HEK293 (cell line): ENCODE data around the gene ARID5A.
A peak's percentile ranks its signal among the peaks of the same experiment; 100 is the strongest.

Experiments
- CTCF ChIA-PET: fragments of 350-600 bp; formaldehyde crosslinking; extraction: SDS; loops from one replicate; lab custom pipeline; 2021; ENCODE audit warnings: antibody characterized with exemption; lab: Yijun Ruan, JAX
- POLR2A ChIA-PET: fragments of 300-600 bp; formaldehyde crosslinking; extraction: SDS; loops from one replicate; lab custom pipeline; 2020; ENCODE audit warnings: antibody characterized with exemption, inconsistent platforms; lab: Yijun Ruan, JAX
- H3K27ac ChIP-seq: fragments of 200-500 bp; sonication (Bioruptor generic); 2 replicates; pipeline ENCODE4 v1.5.1; 2014; ENCODE audit warnings: low read depth, low read length, control low read depth, inconsistent platforms; ENCODE audit errors: extremely low read depth
- H3K36me3 ChIP-seq, 2 experiments: fragments of 200-500 bp in 1 of 2; sonication (Bioruptor generic) in 1 of 2; 1 replicate in 1 of 2; 2 replicates in 1 of 2; pipeline ENCODE4 v1.5.1; 2014 to 2017; ENCODE audit warnings: inconsistent platforms in 2 of 2, low read length in 2 of 2; ENCODE audit not compliant: control insufficient read depth in 2 of 2, insufficient read depth in 1 of 2
- H3K4me1 ChIP-seq: fragments of 200-500 bp; sonication (Bioruptor generic); 2 replicates; pipeline ENCODE4 v1.5.1; 2014; ENCODE audit warnings: mild to moderate bottlenecking, low read length, inconsistent platforms; ENCODE audit not compliant: control insufficient read depth, insufficient read depth
- H3K4me3 ChIP-seq: 2 replicates; pipeline ENCODE4 v1.5.1; 2011; ENCODE audit warnings: low read depth, mild to moderate bottlenecking, control low read depth, low read length, moderate library complexity
- H3K9me3 ChIP-seq: fragments of 200-500 bp; sonication (Bioruptor generic); 2 replicates; pipeline ENCODE4 v1.5.1; 2014; ENCODE audit warnings: low read depth, low read length, inconsistent platforms; ENCODE audit not compliant: control insufficient read depth, insufficient read depth
- AEBP2 ChIP-seq: fragments of 450-650 bp; formaldehyde crosslinking; IDR thresholded peaks from 2 replicates; pipeline ENCODE4 v1.5.1; 2016; ENCODE audit warnings: missing biosample characterization, missing genetic modification characterization, borderline replicate concordance
- GLIS1 ChIP-seq: fragments of 450-650 bp; formaldehyde crosslinking; IDR thresholded peaks from 2 replicates; pipeline ENCODE4 v1.5.1; 2016; ENCODE audit warnings: missing biosample characterization, missing genetic modification characterization
- HIC1 ChIP-seq: fragments of 450-650 bp; formaldehyde crosslinking; IDR thresholded peaks from 2 replicates; pipeline ENCODE4 v1.5.1; 2016; ENCODE audit warnings: missing biosample characterization, missing genetic modification characterization
- INSM2 ChIP-seq: fragments of 450-650 bp; formaldehyde crosslinking; IDR thresholded peaks from 2 replicates; pipeline ENCODE4 v1.5.1; 2016; ENCODE audit warnings: missing biosample characterization, missing genetic modification characterization
- KLF1 ChIP-seq: fragments of 450-650 bp; formaldehyde crosslinking; IDR thresholded peaks from 2 replicates; pipeline ENCODE4 v1.5.1; 2016; ENCODE audit warnings: missing biosample characterization, missing genetic modification characterization
- KLF10 ChIP-seq: fragments of 450-650 bp; IDR thresholded peaks from 2 replicates; pipeline ENCODE4 v1.5.1; 2018; ENCODE audit warnings: missing biosample characterization, mild to moderate bottlenecking, missing genetic modification characterization
- KLF16 ChIP-seq: fragments of 450-650 bp; formaldehyde crosslinking; IDR thresholded peaks from 2 replicates; pipeline ENCODE4 v1.5.1; 2017; ENCODE audit warnings: missing biosample characterization, missing genetic modification characterization
- SETDB1 ChIP-seq: IDR thresholded peaks from one replicate; pipeline ENCODE4 v1.6.1; 2017; ENCODE audit warnings: mild to moderate bottlenecking, low read length, moderate library complexity, mixed read lengths; ENCODE audit not compliant: insufficient read length
- SP2 ChIP-seq: fragments of 450-650 bp; formaldehyde crosslinking; IDR thresholded peaks from 2 replicates; pipeline ENCODE4 v1.5.1; 2016; ENCODE audit warnings: missing biosample characterization, missing genetic modification characterization
- ZFP3 ChIP-seq: fragments of 450-650 bp; formaldehyde crosslinking; IDR thresholded peaks from 2 replicates; pipeline ENCODE4 v1.5.1; 2016; ENCODE audit warnings: low read depth, missing biosample characterization, missing genetic modification characterization
- ZNF133 ChIP-seq: fragments of 450-650 bp; formaldehyde crosslinking; IDR thresholded peaks from 2 replicates; pipeline ENCODE4 v1.5.1; 2016; ENCODE audit warnings: missing biosample characterization, missing genetic modification characterization
- ZNF148 ChIP-seq: fragments of 450-650 bp; formaldehyde crosslinking; IDR thresholded peaks from 2 replicates; pipeline ENCODE4 v1.5.0; 2017; ENCODE audit warnings: missing biosample characterization, missing genetic modification characterization, borderline replicate concordance
- ZNF157 ChIP-seq: fragments of 450-650 bp; formaldehyde crosslinking; IDR thresholded peaks from 2 replicates; pipeline ENCODE4 v1.5.1; 2016; ENCODE audit warnings: missing biosample characterization, missing genetic modification characterization
- ZNF19 ChIP-seq: fragments of 450-650 bp; formaldehyde crosslinking; IDR thresholded peaks from 2 replicates; pipeline ENCODE4; 2016; ENCODE audit warnings: missing biosample characterization, missing genetic modification characterization, low read depth
- ZNF266 ChIP-seq: fragments of 450-650 bp; formaldehyde crosslinking; IDR thresholded peaks from 2 replicates; pipeline ENCODE4 v1.5.1; 2016; ENCODE audit warnings: missing biosample characterization, missing genetic modification characterization, low read depth
- ZNF354C ChIP-seq: fragments of 450-650 bp; formaldehyde crosslinking; IDR thresholded peaks from 2 replicates; pipeline ENCODE4 v1.5.1; 2016; ENCODE audit warnings: missing biosample characterization, missing genetic modification characterization, low read depth, borderline replicate concordance
- ZNF544 ChIP-seq: fragments of 450-650 bp; formaldehyde crosslinking; IDR thresholded peaks from 2 replicates; pipeline ENCODE4 v1.5.0; 2017; ENCODE audit warnings: missing biosample characterization, missing genetic modification characterization
- ZNF610 ChIP-seq: fragments of 450-650 bp; formaldehyde crosslinking; IDR thresholded peaks from 2 replicates; pipeline ENCODE4 v1.5.1; 2016; ENCODE audit warnings: missing biosample characterization, missing genetic modification characterization, borderline replicate concordance
- ZNF621 ChIP-seq: fragments of 450-650 bp; formaldehyde crosslinking; IDR thresholded peaks from 2 replicates; pipeline ENCODE4 v1.5.1; 2017; ENCODE audit warnings: missing biosample characterization, missing genetic modification characterization
- ZNF658 ChIP-seq: fragments of 450-650 bp; formaldehyde crosslinking; IDR thresholded peaks from 2 replicates; pipeline ENCODE4; 2016; ENCODE audit warnings: missing biosample characterization, missing genetic modification characterization
- ZNF664 ChIP-seq: fragments of 450-650 bp; formaldehyde crosslinking; IDR thresholded peaks from 2 replicates; pipeline ENCODE4 v1.5.1; 2016; ENCODE audit warnings: missing biosample characterization, missing genetic modification characterization
- ZNF670 ChIP-seq: fragments of 450-650 bp; formaldehyde crosslinking; IDR thresholded peaks from 2 replicates; pipeline ENCODE4 v1.5.1; 2016; ENCODE audit warnings: missing biosample characterization, missing genetic modification characterization, low read depth
- ZNF785 ChIP-seq: fragments of 450-650 bp; formaldehyde crosslinking; IDR thresholded peaks from 2 replicates; pipeline ENCODE4 v1.5.1; 2016; ENCODE audit warnings: missing biosample characterization, missing genetic modification characterization

The ARID5A gene

GRCh38 chr2:96512341-96512740, 24.2 kb upstream of the ARID5A start (continued):
- no peak for TF ChIP-seq ZNF670 (tag by site-specific recombination)
- no peak for TF ChIP-seq SP2
- TF ChIP-seq, all 188 proteins: peak for 0

GRCh38 chr2:96514521-96514920, 22.0 kb upstream of the ARID5A start:
- CTCF ChIA-PET = interaction anchor here (2.1 kb wide), 1 partner anchor 40 kb away, joined by 6 read pairs; no protein-coding TSS in a partner anchor

GRCh38 chr2:96517079-96517478, 19.5 kb upstream of the ARID5A start:
- no peak for TF ChIP-seq ZNF621
- peak; percentile 59; the same call in 1 of the 2 replicates for TF ChIP-seq ZNF133 (tag by site-specific recombination)
- no peak for TF ChIP-seq HIC1
- no peak for TF ChIP-seq ZNF610 (tag by site-specific recombination)
- TF ChIP-seq ZNF19 = no peak
- no peak for TF ChIP-seq ZNF266 (tag by site-specific recombination)
- TF ChIP-seq SETDB1 = peak; percentile 82
- no peak for TF ChIP-seq ZNF157 (tag by site-specific recombination)
- TF ChIP-seq INSM2 (tag by site-specific recombination) = no peak
- no peak for TF ChIP-seq ZNF785 (tag by site-specific recombination)
- TF ChIP-seq SP2 = no peak
- TF ChIP-seq ZNF658 = no peak
- no peak for TF ChIP-seq KLF16 (tag by site-specific recombination)
- POLR2A ChIA-PET = no interaction called here
- Histone ChIP-seq H3K27ac (no peak overlapping the region), H3K9me3 (no peaks in the 10 kb centered on the region), H3K36me3 (no peaks in the 10 kb centered on the region), H3K4me1 (no peaks in the 10 kb centered on the region), H3K4me3 (no peak overlapping the region)
- CTCF ChIA-PET = interaction anchor here (1.6 kb wide), 1 partner anchor 113 kb away, joined by 5 read pairs; no protein-coding TSS in a partner anchor

More at GRCh38 chr2:96514521-96514920, 22.0 kb upstream of the ARID5A start:
- Histone ChIP-seq H3K36me3 (no peaks in the 10 kb centered on the region), H3K9me3 (no peaks in the 10 kb centered on the region), H3K27ac (no peak overlapping the region), H3K4me1 (no peaks in the 10 kb centered on the region), H3K4me3 (no peak overlapping the region)
- POLR2A ChIA-PET = no interaction called here
- no peak for TF ChIP-seq ZNF148
- no peak for TF ChIP-seq ZNF664 (tag by site-specific recombination)
- TF ChIP-seq ZFP3 (tag by site-specific recombination) = no peak
- no peak for TF ChIP-seq ZNF354C (tag by site-specific recombination)
- TF ChIP-seq KLF10 (tag by site-specific recombination) = no peak
- no peak for TF ChIP-seq ZNF544 (tag by site-specific recombination)
- no peak for TF ChIP-seq KLF1 (tag by site-specific recombination)
- no peak for TF ChIP-seq AEBP2 (tag by site-specific recombination)
- TF ChIP-seq GLIS1 (tag by site-specific recombination) = no peak
